ENCODE results near the gene OBP2B. TPM values are rescaled to one million over a fixed set of nuclear protein-coding genes. Genes with fewer than 3 reads are reported as not detected.

The OBP2B gene
- polyA plus RNA-seq, 3 donors: 0.34 TPM; not detected in 2

DNA sequence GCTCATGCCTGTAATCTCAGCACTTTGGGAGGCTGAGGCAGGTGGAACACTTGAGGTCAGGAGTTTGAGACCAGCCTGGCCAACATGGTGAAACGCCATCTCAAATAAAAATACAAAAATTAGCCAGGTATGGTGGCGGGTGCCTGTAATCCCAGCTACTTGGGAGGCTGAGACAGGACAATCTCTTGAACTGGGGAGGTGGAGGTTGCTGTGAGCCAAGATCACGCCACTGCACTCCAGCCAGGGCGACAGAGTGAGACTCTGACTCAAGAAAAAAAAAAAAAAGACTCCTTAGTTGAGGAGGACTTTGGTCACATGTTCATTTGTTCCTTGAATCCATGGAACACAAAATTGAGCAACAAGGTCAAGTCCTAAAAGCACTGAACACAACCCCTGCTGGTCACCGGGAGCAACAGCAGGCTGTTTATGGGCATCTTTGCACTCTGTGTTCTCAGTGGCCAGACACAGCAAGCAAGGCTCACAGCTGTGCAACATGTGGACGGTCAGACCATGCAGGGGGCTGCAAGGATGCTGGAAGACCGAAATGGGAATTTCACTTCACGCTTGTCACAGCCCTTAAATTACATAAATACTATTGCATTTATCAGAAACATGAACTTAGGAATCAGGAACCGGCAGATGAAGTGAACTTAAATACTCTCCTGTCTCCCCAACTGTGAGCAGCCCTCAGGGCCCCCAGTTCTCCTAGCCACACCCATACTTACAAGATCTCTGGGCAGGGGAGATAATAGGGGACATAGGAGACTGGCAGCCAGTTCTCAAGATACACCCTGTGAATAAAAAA is 48.1 kb downstream of the OBP2B start:
- DNase-seq (ENCODE audit: extremely low read depth in 1 of 11, low read depth in 9 of 11, low spot score in 4 of 11): no peak

DNA sequence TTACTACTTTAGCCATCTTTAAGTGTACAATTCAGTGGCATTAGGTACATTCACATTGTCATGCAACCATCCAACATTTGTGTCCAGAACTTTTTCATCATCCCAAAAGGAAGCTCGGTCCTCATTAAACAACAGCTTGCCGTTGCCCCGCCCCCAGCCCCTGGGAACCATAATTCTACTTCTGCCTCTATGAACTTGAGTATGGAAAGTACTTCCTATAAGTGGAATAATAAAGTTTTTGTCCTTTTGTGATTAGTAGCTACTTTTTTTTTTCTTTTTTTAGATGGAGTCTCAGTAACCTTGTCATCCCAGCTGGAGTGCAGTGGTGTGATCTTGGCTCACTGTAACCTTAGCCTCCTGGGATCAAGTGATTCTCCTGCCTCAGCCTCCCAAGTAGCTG is 50.4 kb downstream of the OBP2B start:
- DNase-seq (ENCODE audit: extremely low read depth in 1 of 11, low read depth in 9 of 11, low spot score in 4 of 11): no peak

Other genes starting within 250 kb of the OBP2B start
- gene GFI1B, start 230.6 kb downstream of the OBP2B start, polyA plus RNA-seq (ENCODE audit: insufficient read length in 3 of 3): 1 to 10 TPM in 1 of 3 donors, under 1 TPM in 2; 0.62 to 1.0 (median 0.70) TPM
- 10 to 100 TPM; 63.4 to 75.6 (median 74.4) TPM for gene GTF3C5, start 178.3 kb downstream of the OBP2B start, polyA plus RNA-seq (ENCODE audit: insufficient read length in 3 of 3)
- 1 to 10 TPM; 3.3 to 4.8 (median 4.0) TPM for gene CEL, start 147.3 kb downstream of the OBP2B start, polyA plus RNA-seq (ENCODE audit: insufficient read length in 3 of 3)
- 10 to 100 TPM; 30.6 to 44.4 (median 40.2) TPM for gene RALGDS, start 88.0 kb downstream of the OBP2B start, polyA plus RNA-seq (ENCODE audit: insufficient read length in 3 of 3)
- 1 to 10 TPM; 1.8 to 3.0 (median 2.2) TPM for gene GBGT1, start 45.3 kb downstream of the OBP2B start, polyA plus RNA-seq (ENCODE audit: insufficient read length in 3 of 3)
- gene ABO, start 66.0 kb upstream of the OBP2B start, polyA plus RNA-seq (ENCODE audit: insufficient read length in 3 of 3): 10 to 100 TPM; 10.3 to 27.8 (median 17.7) TPM
- 10 to 100 TPM; 21.2 to 31.3 (median 29.9) TPM for gene SURF6, start 126.9 kb upstream of the OBP2B start, polyA plus RNA-seq (ENCODE audit: insufficient read length in 3 of 3)
- gene MED22, start 138.9 kb upstream of the OBP2B start, polyA plus RNA-seq (ENCODE audit: insufficient read length in 3 of 3): 10 to 100 TPM; 22.9 to 32.5 (median 29.2) TPM
- gene RPL7A, start 139.0 kb upstream of the OBP2B start, polyA plus RNA-seq (ENCODE audit: insufficient read length in 3 of 3): 1,000 to 10,000 TPM; 2,380 to 2,771 (median 2,510) TPM
- 10 to 100 TPM; 43.6 to 52.8 (median 52.4) TPM for gene SURF1, start 147.2 kb upstream of the OBP2B start, polyA plus RNA-seq (ENCODE audit: insufficient read length in 3 of 3)
- gene SURF2, start 147.3 kb upstream of the OBP2B start, polyA plus RNA-seq (ENCODE audit: insufficient read length in 3 of 3): 10 to 100 TPM; 21.6 to 26.3 (median 25.3) TPM
- 100 to 1,000 TPM; 161 to 181 (median 175) TPM for gene SURF4, start 166.8 kb upstream of the OBP2B start, polyA plus RNA-seq (ENCODE audit: insufficient read length in 3 of 3)
- gene STKLD1, start 167.1 kb upstream of the OBP2B start, polyA plus RNA-seq (ENCODE audit: insufficient read length in 3 of 3): 1 to 10 TPM; 4.3 to 5.4 (median 4.4) TPM
- gene REXO4, start 208.8 kb upstream of the OBP2B start, polyA plus RNA-seq (ENCODE audit: insufficient read length in 3 of 3): 10 to 100 TPM; 25.2 to 33.4 (median 28.9) TPM
- 10 to 100 TPM in 2 of 3 donors, 1 to 10 TPM in 1; 8.5 to 14.6 (median 11.5) TPM for gene ADAMTS13, start 213.1 kb upstream of the OBP2B start, polyA plus RNA-seq (ENCODE audit: insufficient read length in 3 of 3)